Nephron progenitor cell (in vitro differentiated cells): ENCODE measurements around the gene RIC8A.

Source experiments
- DNase-seq: peaks from one replicate; pipeline ENCODE4 v3.0.0; 2021
- H3K27ac Mint-ChIP-seq: 2 replicates; pipeline ENCODE4 v1.8.0; 2021; ENCODE audit warnings: mild to moderate bottlenecking, moderate library complexity, mixed read lengths
- H3K27me3 Mint-ChIP-seq: 2 replicates; pipeline ENCODE4 v1.8.0; 2021; ENCODE audit warnings: mild to moderate bottlenecking, low read depth, mixed read lengths; ENCODE audit not compliant: poor library complexity
- H3K36me3 Mint-ChIP-seq: 2 replicates; pipeline ENCODE4 v1.8.0; 2021; ENCODE audit warnings: low read depth, mixed read lengths
- H3K4me1 Mint-ChIP-seq: 2 replicates; pipeline ENCODE4 v1.8.0; 2021; ENCODE audit warnings: mixed read lengths
- H3K4me3 Mint-ChIP-seq: 2 replicates; pipeline ENCODE4 v1.8.0; 2021; ENCODE audit warnings: mild to moderate bottlenecking, moderate library complexity, mixed read lengths
- H3K9me3 Mint-ChIP-seq: 2 replicates; pipeline ENCODE4 v1.8.0; 2021; ENCODE audit warnings: mild to moderate bottlenecking, moderate library complexity, mixed read lengths
- CTCF ChIP-seq: fragments of 200-600 bp; sonication (generic); IDR thresholded peaks from 2 replicates; pipeline ENCODE4 v1.5.0; 2021; ENCODE audit warnings: antibody characterized with exemption

RIC8A gene

GRCh38 chr11:200224-201003, 7.1 kb upstream of the RIC8A start:
- TF ChIP-seq CTCF, result no peak
- DNase-seq, result no peak
- no peaks in the 10 kb centered on the region for H3K9me3 Mint-ChIP-seq
- peaks cover 6% of the 10 kb centered on the region for H3K27me3 Mint-ChIP-seq
- H3K36me3 Mint-ChIP-seq, result peaks cover 12% of the 10 kb centered on the region
- H3K4me1 Mint-ChIP-seq, result peaks cover 3% of the 10 kb centered on the region
- H3K27ac Mint-ChIP-seq, result no peak overlapping the region
- no peak overlapping the region for H3K4me3 Mint-ChIP-seq

- Mint-ChIP-seq H3K36me3 (peaks cover 12% of the 10 kb centered on the region), H3K4me3 (no peak overlapping the region), H3K9me3 (no peaks in the 10 kb centered on the region), H3K4me1 (peaks cover 17% of the 10 kb centered on the region), H3K27me3 (peaks cover 6% of the 10 kb centered on the region), H3K27ac (peak overlapping the region; percentile 47)
- DNase-seq, result no peak
- no peak for TF ChIP-seq CTCF
Observed at GRCh38 chr11:201966-202365, 5.5 kb upstream of the RIC8A start.

DNA sequence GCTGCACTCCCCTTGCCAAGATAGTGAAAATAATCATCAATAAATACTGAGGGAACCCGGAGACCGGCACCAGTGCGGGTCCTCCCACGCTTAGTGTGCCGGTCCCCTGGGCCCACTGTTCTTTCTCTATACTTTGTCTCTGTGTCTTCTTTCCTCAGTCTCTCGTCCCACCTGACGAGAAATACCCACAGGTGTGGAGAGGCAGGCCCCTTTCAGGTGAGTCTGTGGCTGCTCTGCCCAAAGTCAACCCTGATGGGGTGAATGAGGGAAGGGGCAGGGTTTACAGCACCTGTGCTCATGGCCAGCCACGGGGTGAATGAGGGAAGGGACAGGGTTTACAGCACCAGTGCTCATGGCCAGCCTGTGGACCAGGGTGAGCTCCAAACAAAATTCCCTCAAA, 5.0 kb upstream of the RIC8A start:
- Mint-ChIP-seq H3K9me3 (no peaks in the 10 kb centered on the region), H3K27ac (peak overlapping the region; percentile 47), H3K4me1 (peaks cover 17% of the 10 kb centered on the region), H3K4me3 (no peak overlapping the region), H3K36me3 (peaks cover 12% of the 10 kb centered on the region), H3K27me3 (peaks cover 6% of the 10 kb centered on the region)
- TF ChIP-seq CTCF, result no peak
- DNase-seq, result no peak

- Mint-ChIP-seq H3K4me1 (peaks cover 17% of the 10 kb centered on the region), H3K36me3 (peaks cover 12% of the 10 kb centered on the region), H3K9me3 (no peaks in the 10 kb centered on the region), H3K4me3 (no peak overlapping the region), H3K27ac (peak overlapping the region; percentile 42), H3K27me3 (no peaks in the 10 kb centered on the region)
- TF ChIP-seq CTCF, result no peak
- DNase-seq, result no peak
Observed at GRCh38 chr11:203056-203944, 4.2 kb upstream of the RIC8A start.

DNA sequence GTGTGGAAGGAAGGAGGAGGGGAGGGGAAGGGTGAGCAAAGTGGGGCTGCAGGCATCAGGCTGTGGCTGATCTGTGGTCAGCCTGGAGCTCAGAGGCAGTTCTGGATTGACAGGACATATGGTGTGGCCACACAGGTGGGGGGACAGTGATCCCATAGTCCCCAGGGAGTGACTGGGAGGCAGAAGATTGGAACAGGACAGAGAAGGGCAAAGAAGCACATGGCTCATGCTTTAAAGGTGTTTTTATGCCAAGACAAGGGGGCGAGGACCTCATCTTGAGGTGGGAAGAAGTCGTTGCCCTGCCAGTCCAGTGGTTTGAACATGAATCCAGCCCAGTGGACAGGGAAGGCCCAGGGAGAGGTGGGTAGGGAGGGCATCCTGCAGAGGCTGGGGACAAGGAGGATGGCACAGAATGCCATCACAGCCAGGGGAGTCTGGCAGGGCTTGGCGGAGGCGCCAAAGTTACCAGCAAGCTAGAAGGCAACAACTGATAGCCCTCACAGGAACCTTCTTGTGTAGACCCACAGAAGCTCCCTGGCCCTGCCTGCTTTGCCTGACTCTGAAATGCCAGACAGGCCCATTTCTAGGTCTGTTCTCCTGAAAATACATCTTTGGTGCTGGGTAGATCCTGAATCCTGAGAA, 3.4 kb upstream of the RIC8A start:
- H3K4me1 Mint-ChIP-seq, result peaks cover 18% of the 10 kb centered on the region
- TF ChIP-seq CTCF, result no peak
- no peak for DNase-seq
- H3K4me3 Mint-ChIP-seq, result peak overlapping the region; percentile 49
- no peak overlapping the region for H3K27ac Mint-ChIP-seq
- no peaks in the 10 kb centered on the region for H3K27me3 Mint-ChIP-seq
- H3K9me3 Mint-ChIP-seq, result no peaks in the 10 kb centered on the region
- peaks cover 12% of the 10 kb centered on the region for H3K36me3 Mint-ChIP-seq
